Stimulated activated CD4-positive, alpha-beta T cell treated with anti-CD3 and anti-CD28 coated beads, Interleukin-1b, Interleukin-23, amount 100 ng/mL, for 4 hours (primary cell): ENCODE measurements around the gene CSN3.

Source experiments
- DNase-seq, 2 donors: peaks; one replicate each; pipeline ENCODE4 v3.0.0-alpha.2; 2020; ENCODE audit warnings: low read depth in 2 of 2

Gene CSN3

GRCh38 chr4:70291341-70291740 is 48.9 kb downstream of the CSN3 start:
- no peak for DNase-seq

DNA sequence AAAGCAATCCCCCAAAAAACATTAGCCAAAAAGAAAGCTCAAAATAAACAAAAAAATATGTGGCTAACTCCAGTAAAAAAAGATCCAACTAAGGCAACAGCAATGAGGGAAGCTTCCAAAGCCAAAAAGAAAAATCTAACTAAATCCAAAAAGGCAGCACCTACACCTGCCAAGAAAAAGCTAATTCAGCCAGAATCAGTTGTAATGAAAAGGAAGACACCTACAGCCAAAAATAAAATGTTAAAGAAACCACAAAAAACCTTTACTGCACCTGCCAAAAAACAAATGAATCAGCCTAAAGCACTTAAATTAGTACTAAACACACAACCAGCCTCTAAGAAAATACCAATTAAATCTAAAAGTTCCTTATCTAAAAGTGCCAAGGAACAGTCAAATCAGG is 55.2 kb downstream of the CSN3 start:
- DNase-seq = no peak

GRCh38 chr4:70298051-70298450 is 55.7 kb downstream of the CSN3 start:
- DNase-seq = no peak

DNA sequence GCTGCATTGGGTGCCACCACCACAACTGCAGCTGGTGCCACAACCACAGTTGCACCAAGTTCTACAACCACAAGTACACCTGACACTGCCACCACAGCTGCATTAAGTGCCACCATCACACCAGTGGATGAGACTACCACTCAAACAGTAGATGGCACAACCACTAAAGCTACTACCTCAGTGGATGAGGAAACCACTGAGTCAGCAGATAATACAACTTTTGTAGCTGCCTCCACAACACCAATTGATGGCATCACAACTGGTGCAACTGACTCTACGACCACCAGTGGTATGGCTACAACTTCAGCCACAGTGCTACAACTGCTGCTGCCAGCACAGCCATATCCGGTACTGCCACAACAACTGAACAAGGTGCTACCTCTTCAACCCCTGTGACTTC is 57.2 kb downstream of the CSN3 start:
- no peak for DNase-seq

GRCh38 chr4:70300215-70300614 is 57.8 kb downstream of the CSN3 start:
- DNase-seq = no peak
